ENCODE results near the gene ABCA8.

The ABCA8 gene

DNA sequence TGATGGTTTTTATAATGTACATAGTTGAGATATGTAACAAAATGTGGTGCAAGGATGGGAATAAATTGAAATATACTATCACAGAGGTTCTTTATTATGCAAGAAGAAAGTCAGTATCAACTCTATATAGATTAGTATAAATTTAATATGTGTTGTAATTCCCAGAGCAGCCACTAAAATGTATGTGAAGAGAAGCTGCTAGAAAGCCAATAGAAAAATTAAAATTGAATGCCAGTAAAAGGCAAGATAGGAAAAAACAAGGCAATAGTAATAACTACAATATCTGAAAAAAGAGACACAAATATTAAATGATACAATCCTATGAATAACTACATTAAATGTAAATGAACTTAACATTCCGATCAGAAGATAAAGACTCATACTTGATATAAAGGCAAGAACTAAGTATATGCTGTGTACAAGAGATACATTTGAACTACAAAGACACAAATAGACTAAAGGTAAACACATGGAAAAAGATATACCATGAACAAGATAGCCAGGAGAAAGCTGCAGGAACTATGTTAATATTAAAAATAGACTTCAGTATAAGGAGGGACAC, 92.0 kb downstream of the ABCA8 start:
- H3K27ac ChIP-seq, result no peak overlapping the region
- TF ChIP-seq, protein P1, sequence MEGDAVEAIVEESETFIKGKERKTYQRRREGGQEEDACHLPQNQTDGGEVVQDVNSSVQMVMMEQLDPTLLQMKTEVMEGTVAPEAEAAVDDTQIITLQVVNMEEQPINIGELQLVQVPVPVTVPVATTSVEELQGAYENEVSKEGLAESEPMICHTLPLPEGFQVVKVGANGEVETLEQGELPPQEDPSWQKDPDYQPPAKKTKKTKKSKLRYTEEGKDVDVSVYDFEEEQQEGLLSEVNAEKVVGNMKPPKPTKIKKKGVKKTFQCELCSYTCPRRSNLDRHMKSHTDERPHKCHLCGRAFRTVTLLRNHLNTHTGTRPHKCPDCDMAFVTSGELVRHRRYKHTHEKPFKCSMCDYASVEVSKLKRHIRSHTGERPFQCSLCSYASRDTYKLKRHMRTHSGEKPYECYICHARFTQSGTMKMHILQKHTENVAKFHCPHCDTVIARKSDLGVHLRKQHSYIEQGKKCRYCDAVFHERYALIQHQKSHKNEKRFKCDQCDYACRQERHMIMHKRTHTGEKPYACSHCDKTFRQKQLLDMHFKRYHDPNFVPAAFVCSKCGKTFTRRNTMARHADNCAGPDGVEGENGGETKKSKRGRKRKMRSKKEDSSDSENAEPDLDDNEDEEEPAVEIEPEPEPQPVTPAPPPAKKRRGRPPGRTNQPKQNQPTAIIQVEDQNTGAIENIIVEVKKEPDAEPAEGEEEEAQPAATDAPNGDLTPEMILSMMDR (conservative IDR thresholded peaks at IDR 0.05), result peak; percentile 37

DNA sequence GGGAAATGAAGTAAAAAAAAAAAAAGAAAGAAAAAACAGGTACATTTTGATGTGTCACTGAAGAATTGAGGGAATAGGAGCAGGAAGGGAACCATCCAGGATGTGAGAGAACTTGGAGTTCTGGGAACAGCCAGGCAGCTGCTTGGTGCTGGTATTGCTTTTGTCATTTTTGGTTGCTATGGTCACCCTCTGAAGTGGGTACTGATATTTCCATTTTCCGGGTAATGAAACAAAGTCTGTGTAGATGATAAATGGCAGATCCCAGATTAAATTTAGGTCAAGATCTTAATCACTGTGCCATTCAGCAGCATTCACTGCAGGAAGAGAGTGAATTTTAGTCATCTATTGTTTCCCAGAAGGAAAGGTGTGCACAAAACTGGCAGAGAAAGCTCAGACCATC, 93.6 kb downstream of the ABCA8 start:
- TF ChIP-seq, protein P1 (conservative IDR thresholded peaks at IDR 0.05), result no peak
- H3K27ac ChIP-seq, result no peak overlapping the region

DNA sequence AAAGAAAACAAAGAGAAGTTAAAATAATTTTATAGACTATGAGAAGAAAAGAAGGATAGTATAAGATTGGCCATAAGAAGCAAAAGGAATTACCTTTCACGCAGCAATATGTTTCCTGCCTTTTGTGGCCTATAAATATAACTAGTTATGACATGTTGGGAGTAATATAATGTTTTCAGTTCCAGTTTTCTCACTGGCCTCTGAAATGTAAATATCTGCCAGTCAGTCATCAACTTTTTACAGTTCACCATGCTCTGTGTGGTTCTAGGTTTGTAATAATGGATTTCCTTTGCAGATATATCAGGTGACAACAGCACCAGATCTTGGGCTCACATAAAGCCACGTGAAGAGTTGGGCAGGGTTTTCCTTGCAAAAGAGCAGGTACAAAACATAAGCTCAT, 94.3 kb downstream of the ABCA8 start:
- no peak overlapping the region for H3K27ac ChIP-seq
- TF ChIP-seq, protein P1 (conservative IDR thresholded peaks at IDR 0.05), result no peak

DNA sequence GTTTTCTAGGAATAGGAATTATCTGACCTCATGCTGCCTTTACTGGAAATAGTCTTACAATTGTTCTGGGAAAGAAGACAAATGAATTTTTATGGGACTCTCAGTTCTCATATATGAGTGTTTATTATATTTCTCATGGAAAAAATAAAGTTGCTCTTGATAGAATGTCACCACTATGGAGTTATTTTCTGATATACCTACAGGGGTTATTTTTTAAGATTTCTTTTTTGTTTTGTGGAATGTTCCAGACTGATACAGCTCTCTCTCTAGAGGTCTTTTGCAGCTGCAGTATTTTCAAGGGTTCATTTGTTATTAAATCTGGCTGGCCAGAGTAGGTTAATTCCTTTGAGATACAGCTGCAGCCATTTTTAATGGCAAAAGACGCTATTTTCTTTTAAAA, 100.7 kb downstream of the ABCA8 start:
- TF ChIP-seq, protein P1 (conservative IDR thresholded peaks at IDR 0.05), result no peak
- H3K27ac ChIP-seq, result no peak overlapping the region

DNA sequence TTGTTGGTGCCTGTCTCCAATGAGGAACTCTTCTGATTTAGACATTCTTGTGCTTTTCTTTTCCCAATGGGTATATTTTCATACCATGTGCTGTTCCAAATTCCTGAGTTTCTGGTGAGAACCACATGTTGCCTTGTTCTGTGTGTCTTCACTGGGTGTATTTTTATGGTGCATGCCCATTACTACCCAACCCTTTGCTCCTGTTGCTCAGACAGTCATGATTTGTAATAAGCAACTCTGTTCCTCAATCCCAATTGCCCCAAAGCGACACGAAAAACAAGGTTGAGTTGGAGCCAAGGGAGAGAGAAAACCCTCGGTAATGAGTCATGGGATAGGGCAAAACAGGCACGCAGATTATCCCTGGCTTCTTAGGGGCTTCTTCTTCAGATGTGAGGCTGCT, 101.8 kb downstream of the ABCA8 start:
- TF ChIP-seq, protein P1 (conservative IDR thresholded peaks at IDR 0.05), result no peak

DNA sequence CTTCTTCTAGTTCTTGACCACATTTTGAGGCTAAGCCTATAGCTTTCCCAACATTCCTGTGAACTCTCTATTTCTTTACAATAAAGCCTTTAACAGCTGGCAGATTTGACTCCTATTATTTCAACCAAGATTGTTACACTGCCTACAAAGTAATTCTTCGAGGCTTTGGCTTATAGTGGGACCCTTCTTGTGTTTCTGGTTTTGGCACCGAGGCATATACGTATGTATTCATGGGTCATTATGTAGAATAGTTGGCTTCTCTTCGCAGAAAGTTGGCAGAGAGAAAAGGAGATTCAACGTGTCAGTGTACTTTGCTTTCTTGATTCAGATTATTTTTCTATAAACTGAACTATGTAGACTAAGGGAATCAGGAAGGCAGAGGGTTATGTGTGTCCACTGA, 102.2 kb downstream of the ABCA8 start:
- no peak overlapping the region for H3K27ac ChIP-seq
- TF ChIP-seq, protein P1 (conservative IDR thresholded peaks at IDR 0.05), result no peak

More for the DNA sequence above, 101.8 kb downstream of the ABCA8 start:
- H3K27ac ChIP-seq, result no peak overlapping the region

DNA sequence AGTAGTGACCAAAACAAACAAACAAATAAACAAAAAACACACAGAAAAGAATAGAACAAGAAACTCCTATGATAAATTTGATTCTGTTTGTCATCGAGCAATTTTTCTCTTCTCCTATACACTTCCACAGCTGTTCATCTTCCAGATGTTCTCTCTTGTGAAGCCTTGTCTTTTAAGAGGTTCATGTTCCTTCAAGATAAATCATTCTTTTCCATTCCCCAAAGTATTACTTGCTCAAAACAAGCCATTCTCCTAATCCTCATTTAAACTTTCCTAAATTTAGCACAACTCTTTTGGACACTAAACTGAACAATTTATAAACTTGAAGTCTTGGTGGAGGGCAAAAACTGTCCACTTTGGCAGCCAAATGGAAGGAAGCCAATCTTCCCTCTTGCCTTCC, 103.3 kb downstream of the ABCA8 start:
- H3K27ac ChIP-seq, result no peak overlapping the region
- TF ChIP-seq, protein P1 (conservative IDR thresholded peaks at IDR 0.05), result no peak
